OCI-LY3 (cell line): Measurements from ENCODE around the gene TUBGCP6.

ENCODE experiments used
- EZH2phosphoT487 ChIP-seq: fragments of 200-600 bp; shearing (Covaris generic); IDR thresholded peaks from 2 replicates; pipeline ENCODE4 v1.6.1; 2018; ENCODE audit warnings: antibody characterized with exemption, mixed run types, low read depth
- TF ChIP-seq, protein P1 (sequence below): fragments of 200-600, 300-600 bp; sonication (generic); IDR thresholded peaks from 2 replicates; pipeline ENCODE4 v1.5.1; 2014; ENCODE audit warnings: antibody characterized with exemption, low read length, low read depth

- TF ChIP-seq, protein P1, sequence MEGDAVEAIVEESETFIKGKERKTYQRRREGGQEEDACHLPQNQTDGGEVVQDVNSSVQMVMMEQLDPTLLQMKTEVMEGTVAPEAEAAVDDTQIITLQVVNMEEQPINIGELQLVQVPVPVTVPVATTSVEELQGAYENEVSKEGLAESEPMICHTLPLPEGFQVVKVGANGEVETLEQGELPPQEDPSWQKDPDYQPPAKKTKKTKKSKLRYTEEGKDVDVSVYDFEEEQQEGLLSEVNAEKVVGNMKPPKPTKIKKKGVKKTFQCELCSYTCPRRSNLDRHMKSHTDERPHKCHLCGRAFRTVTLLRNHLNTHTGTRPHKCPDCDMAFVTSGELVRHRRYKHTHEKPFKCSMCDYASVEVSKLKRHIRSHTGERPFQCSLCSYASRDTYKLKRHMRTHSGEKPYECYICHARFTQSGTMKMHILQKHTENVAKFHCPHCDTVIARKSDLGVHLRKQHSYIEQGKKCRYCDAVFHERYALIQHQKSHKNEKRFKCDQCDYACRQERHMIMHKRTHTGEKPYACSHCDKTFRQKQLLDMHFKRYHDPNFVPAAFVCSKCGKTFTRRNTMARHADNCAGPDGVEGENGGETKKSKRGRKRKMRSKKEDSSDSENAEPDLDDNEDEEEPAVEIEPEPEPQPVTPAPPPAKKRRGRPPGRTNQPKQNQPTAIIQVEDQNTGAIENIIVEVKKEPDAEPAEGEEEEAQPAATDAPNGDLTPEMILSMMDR = no peak
- TF ChIP-seq EZH2phosphoT487 = no peak
Observed at GRCh38 chr22:50194037-50194805, 50.6 kb downstream of the TUBGCP6 start.
